Left ventricle myocardium superior (tissue), 1 donor: ENCODE results near the gene CRYBG2. TPM values are rescaled to one million over a fixed set of nuclear protein-coding genes. Genes with fewer than 3 reads are reported as not detected.
A peak's percentile ranks its signal among the peaks of the same experiment; 100 is the strongest.
"Not testable (repeated sequence)": the region's sequence is repeated elsewhere in the genome, so short reads cannot be mapped to it uniquely, and the experiment has no call there.

Experiments
- ATAC-seq: fragments of 200-7000 bp; cut with Tn5 transposase; one replicate; pipeline ENCODE4 v1.9.1; 2020; ENCODE audit warnings: mild to moderate bottlenecking, moderate library complexity
- DNase-seq: peaks from one replicate; pipeline ENCODE4 v3.0.0-alpha.2; 2020
- intact Hi-C: fragments of 100-400 bp; cut with micrococcal nuclease; formaldehyde crosslinking; loops from one replicate; pipeline ENCODE4 v1.11.0; 2022
- total RNA-seq: library from RNA; stranded (reverse); fragmentation: NEBNext Ultra II Directional; extraction: Animal tissue kit (Norgen Biotek cat#: 25700); gene quantifications from one replicate; pipeline ENCODE4 v1.2.1, GENCODE V29; 2021
- donor health status: DM: no; HTN: yes; CAD: no; lungs with severe emphysema.

The CRYBG2 gene
- total RNA-seq, 1 donor from 2014 or later, result not detected

DNA sequence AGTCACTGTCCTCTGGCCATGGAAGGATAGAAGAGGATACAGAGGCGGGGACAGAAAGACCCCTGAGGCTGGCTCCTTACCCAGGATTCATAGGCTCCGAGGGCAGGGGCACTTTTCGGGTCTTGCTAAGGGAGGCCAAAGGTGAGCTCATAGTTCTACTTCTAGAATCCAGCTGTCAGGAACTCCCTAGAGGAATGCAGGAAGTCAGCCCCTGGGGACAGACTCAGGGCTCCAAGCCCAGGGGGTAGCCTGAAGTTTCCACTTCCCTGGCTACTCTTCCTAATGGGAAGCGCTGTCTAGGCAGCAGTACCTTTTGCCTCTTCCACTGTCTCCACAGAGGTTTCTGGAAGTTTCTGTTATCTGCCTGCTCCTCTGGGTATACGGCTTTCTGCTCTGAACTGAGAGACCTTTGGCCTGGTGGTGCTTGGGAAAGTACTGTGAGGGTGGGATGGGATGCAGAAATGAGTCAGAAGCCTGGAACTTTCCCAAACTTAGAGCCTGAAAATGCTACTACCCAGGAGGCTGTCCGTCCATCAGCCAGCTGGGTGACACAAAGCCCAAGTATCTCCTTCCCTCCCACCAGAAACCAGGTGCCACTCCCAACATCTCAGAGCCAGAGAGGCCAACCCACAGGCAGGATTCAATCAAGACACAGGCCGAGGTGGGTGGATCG is 51.1 kb downstream of the CRYBG2 start:
- DNase-seq (peak; percentile 53), ATAC-seq (peak; percentile 61)
- intact Hi-C loops, result no loop called here

DNA sequence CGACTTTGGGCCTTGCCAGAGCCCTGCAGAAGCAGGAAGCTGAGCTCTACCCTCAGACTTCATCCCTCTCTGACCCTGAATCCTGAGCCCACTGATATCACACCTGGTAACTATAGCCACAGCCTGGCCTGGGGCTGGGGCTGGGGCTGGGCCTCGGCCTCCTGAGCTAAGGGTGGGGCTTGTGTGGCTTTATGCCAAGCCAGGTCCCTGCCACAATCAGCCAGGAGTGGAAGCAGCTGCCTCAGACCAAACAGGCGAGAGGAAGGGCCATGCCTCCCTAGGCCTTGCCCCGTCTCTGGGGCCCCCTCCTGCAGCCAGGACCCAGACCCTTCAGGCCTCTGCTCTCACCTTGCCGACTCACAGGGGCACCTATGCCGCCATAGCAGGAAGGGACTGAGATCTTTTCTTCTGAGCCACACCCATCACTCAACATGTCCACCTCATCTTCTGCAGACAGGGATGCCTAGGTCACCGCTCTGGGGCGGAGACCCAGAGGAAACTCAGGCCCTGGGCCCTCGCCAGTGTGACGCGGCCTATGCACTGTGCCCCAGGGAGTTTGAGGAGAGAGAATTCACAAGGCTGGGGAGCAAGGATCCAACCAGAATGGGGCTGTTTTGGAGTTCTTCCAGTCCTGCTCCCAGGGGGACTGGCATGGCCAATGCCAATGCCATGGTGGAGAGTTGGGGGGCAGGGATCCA is 53.2 kb downstream of the CRYBG2 start:
- intact Hi-C loops, result no loop called here
- no peak for DNase-seq
- no peak for ATAC-seq

DNA sequence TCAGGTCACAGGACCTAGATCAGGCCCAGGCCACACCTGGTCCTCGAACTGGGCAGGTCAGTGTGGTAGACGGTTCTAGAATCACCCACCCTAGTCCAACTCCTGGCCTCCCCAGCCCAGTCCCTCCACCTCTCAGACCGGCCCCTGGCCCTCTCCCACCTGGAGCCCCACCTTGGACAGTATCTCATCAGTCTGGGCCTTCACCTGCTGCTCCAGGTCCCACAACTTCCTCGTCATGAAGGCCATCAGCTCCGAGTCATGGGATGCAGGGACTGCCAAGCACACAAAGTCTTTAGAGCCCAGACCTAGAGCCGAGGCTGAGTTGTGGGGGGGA is 56.2 kb downstream of the CRYBG2 start:
- intact Hi-C loops, result no loop called here
- ATAC-seq (no peak), DNase-seq (no peak)

DNA sequence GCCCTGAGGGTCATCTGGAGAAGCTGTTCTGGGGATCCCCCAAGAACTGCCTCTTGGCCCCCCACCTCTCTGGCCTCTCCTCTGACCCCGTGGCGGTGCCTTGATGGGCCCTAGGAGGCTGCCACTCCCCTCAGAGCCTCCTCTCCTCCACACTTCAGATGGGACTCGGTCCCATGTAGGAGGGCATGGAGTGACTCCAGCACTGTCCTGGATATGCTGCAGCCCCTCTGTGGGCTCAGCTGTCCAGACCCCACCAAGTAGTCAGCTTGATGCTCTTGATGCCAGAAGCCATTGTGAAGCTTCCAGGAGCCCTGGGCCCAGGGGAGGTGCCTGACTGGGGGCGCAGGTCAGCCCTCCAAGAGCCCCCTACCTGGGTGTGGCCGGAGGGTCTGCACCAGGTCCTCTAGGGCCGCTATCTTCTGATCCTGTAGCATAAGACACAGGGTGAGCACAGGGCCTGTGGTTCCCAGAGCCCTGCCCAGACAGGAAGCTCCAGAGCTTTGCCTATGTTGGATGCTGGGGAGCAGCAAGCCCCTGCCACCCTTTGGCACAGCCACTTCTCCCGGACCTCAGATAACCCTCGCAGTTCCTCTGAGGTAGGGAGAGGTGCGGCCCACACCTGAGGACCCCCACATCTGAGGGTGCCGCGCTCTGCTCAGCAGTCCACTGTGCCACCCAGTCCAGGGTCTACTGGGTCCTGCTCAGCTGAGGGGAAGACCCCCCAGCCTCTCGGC is 56.7 kb downstream of the CRYBG2 start:
- no peak for DNase-seq
- intact Hi-C loops, result no loop called here
- no peak for ATAC-seq

DNA sequence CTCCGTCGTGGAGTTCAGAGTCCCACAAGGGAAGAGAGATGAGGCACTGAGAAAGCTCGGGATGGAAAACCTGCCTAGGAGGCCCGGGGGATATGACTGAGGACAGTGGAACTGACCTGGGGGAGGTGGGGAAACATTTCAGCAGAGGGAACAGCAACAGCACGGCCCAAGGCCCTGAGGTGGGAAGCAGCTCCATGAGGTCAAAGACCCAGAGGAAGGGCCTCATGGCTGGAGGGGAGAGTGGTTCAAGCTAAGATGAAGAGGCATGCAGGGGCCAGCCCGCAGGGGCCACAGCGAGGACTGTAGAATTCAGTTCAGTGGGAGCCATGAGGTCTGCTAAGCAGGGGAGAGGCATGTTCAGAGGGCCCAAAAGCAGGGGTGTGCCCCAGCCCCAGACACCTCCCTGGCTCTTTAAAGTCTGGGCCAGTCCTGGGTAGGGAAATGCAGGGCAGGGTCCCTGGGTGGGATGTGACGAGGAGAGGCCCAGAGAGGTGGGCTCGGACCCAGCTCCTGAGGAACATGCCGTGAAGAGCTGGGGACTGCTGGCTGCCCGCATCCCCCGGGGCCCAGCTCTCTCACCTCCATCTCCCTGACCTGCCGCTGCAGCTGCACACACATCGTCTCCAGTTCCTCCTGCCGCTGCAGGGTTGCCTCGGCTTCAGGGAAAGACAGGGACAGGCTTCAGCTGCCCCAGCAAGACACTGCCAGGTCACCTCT is 57.4 kb downstream of the CRYBG2 start:
- ATAC-seq (no peak), DNase-seq (no peak)
- intact Hi-C loops, result no loop called here

DNA sequence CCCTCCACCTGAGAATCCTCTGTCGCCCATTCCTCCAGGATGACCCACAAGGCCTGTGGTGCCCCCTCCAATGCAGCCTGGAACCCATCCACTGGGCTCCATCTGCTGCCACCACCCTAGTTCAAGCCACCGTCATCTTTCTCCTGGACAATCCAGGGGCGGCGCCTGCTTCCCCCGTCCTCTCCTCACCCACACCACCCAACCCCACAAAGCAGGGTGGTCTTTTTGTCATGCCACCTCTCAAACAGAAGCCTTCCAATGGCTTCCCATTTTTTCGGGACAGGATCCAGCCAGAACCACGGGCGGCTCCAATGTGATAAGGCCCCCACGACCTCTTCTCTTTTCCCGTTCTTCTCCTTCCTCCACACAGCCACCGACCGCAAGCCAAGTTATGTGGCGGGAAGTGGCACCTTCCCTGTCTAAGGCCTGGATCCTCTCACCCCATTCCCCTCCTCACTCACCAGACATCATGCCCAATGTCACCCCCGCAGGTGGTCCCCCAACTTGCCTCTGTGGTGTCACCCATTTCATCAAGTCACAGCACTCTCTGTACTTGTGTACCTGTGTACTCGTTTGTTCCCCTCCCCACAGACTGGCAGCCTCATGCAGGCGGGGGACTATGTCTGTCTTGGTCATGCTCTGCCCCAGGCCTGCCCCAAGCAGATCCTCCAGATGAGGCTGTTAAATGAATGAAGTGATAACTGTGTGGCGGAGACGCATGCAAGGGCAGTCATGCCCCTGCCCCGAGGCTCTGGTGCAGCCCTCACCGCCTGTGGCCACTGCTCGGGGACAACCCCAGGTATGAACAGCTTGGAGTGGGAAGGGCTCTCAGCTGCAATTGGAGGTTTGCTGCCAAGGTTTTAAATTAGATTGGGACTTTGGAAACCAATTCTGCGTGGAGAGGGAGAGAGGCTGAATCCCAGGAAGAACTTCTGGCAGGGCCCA is 58.5 kb downstream of the CRYBG2 start:
- intact Hi-C loops, result no loop called here
- no peak for ATAC-seq
- DNase-seq, result no peak

DNA sequence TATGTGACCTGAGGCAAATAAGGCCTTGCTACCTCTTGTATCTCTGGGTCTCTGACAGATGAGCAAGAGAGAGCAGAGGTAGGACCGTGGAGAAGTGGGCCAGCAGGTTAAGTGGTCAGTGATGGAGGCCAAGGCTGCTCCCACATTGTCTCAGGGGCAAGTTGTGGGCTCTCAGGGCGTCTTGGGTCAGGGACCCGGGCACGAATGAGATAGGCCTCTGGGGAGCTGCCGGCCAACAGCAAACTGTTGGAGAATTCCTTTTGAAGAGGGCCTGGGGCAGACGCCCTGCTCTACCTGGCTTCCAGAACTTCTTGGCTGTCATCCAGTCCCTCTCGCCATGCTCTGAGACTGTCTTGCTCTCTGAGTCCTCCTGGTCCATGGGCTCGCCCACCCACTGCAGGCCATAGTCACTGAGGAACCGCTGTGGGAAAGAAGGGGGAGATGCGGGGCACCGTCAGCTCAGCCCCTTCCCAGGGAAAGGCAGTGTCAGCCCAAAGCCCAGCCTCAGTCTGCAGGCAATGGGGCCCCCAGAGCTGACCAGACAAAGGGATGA is 59.9 kb downstream of the CRYBG2 start:
- ATAC-seq, result no peak
- no peak for DNase-seq
- intact Hi-C loops, result no loop called here

DNA sequence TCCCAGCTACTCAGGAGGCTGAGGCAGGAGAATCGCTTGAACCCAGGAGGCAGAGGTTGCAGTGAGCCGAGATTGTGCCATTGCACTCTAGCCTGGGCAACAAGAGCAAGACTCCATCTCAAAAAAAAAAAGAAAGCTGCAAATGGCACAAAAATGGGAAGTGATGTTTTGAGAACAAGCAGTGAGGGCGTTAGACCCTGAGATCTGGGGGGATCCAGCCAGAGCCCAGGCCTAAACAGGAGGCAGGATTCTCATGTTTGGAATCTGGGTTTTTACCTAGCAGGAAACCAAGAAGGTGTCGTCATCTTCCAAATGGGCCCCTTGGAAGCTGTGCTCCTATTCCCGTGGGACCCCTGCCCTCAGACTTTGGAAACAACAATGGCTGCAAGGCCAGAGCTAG is 61.2 kb downstream of the CRYBG2 start:
- ATAC-seq, DNase-seq, intact Hi-C loops: not testable (repeated sequence)

DNA sequence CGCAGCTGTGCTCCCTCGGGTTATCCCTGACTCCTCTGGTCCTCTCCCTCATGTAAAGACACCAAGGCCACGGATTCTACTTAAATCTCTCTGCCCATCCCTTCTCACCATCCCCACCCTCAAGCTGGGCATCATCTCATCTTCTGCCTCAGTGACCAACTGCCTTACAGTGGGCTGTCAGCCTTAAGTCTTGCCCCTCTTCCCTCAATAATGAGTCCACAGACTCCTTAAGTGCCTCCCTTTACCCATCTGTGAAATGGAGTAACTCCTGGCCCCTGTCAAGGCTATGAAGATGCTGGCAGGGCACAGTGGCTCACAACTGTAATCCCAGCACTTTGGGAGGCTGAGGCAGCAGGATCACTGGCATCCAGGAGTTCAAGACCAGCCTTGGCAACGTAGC is 62.0 kb downstream of the CRYBG2 start:
- ATAC-seq (no peak), DNase-seq (no peak)
- intact Hi-C loops, result no loop called here

DNA sequence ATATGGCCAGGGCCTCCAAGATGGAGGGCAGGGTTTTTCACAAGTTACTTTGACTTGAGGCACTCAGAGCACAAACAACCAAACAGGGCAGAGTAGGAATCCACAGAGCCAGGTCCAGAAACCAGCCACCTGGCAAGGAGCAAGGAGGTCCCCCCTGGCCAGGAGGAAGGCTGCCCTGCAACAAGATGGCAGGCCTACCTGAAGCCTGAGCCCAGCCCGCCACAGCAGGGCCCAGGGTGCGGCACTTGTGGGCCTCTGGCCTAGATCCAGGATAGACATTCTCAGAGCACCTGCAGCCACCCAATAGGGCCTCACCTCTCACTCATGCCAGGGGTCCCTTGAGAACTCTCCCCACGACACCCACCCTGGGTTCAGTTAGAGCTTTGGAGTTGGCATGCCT is 62.5 kb downstream of the CRYBG2 start:
- DNase-seq, result no peak
- ATAC-seq, result no peak
- intact Hi-C loops, result no loop called here

DNA sequence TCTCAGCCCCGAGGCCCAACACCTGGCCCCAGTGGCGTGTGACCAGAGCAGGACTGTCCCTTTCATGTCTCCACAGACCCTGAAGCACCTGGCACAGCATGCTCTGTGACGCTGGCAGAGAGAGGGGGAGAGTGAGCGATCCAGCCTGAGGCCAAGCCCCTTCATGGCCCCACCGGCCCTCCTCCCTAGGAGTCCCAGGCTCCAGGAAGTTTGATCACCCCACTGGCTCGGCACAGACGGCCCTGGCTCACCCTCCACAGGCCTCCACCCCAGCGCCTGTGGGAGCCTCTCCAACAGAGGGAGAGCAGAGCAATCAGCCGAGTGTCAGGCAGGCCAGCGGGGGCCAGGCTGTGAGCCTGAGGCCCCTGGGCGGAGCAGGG is 63.1 kb downstream of the CRYBG2 start:
- ATAC-seq (peak; percentile 11), DNase-seq (peak; percentile 59)
- intact Hi-C loops, result no loop called here

DNA sequence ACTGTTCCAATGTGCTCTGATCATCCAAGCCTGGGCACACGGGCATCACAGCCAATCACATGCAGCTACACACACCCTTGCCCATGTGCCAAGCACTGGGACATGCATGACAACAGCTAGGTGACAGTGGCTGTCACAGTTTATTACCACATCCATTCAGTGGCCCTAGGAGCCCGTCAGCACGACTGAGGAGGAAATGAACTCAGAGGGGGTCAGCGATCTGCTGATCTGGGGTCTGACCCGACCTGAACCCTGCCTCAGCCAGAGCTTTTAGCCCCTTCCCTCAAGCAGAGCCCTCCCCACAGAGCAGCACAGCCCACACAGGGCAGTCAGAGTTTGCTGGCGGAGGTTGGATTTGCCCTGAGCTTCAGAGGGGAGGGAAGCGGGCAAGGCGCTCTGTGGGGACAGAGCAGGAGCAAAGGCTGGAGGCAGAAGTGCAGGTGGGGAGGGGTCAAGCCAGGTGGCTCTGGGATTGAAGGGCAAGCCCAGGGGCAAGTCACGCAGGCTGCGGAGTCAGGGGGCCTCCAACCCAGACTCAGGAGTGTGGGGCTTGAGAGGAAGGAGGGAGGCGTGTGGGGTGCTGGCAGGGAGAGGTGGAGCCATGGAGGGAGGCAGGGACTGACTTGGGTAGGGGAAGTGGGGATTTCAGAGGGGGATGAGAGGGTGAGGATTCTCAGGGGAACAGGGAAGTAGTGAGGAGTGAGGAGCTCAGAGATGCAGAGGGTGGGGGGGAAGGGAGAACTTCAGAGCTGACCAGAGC is 63.6 kb downstream of the CRYBG2 start:
- ATAC-seq (peak; percentile 4), DNase-seq (no peak)
- intact Hi-C loops, result no loop called here

DNA sequence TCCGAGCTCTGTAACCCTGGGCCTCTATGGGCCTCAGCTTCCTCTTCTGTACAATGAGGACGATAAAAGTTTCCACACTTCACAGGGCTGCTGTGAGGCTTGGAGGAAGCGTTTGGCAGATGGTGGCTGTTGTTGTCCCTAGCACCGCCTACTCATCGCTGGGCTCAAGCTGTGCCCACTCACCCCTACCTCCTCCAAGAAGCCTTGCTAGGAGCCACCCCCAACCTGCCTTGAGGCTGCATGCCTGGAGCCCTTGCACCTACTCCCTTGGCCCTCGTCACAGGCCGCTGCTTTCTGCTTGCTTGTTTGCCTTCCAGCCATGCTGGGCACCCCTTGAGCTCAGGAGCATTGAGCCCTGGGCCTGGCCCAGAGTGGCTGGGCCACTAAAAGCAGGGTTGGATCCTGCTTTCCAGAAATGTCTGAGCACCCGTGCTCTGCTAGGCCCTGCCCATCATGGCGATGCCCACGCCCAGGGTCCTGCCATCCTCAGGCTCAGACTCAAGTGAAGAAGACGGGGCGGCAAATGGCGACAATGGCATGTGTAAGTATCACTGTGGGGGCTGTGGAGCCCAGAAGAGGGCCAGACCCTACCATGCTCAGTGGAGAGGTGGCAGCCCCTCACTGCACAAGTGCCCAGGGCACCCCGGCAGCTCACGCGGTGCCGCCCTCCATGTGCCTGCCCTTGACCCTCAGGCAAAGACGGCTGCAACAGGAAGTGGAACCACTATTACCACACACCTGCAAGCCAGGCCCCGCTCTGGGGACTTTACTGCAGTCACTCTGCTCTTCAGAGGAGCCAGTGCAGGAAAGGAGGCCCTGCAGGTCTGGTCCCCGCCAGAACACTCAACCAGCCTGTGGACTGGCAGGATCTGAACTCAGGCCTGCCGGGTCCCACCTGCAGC is 64.5 kb downstream of the CRYBG2 start:
- peak; percentile 8 for ATAC-seq
- intact Hi-C loops, result no loop called here

DNA sequence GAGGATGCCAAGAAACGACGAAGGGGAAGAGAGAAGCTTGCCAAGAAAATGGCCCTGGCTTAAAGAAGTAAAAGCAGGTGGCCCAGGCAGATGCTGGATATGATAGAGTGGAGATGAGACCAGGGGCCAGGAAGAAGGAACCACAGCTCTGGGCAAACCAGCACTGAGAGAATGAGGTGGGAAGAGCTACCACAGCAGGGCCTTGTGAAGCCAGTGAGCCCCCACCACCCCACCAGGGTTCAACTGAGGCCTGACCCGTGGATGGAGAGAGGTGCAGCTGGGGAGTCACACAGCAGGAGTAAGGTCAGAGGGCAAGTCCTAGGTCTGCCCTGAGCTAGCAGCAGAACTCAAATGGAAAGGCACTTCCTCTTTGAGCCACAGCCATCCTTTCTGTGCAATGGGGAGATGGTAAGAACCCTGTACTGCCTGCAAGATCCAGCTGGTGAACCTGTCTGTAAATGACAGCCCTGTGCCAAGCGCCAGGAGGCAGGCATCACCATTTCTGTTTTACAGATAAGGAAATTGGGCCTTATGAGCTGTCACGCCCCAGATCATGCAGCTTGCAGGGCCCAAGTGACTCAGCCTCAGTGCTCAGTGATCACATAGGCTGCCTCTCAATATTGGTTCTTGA is 65.5 kb downstream of the CRYBG2 start:
- DNase-seq (no peak), ATAC-seq (no peak)
- intact Hi-C loops, result no loop called here

More for the DNA sequence above, 64.5 kb downstream of the CRYBG2 start:
- DNase-seq, result peak; percentile 53

DNA sequence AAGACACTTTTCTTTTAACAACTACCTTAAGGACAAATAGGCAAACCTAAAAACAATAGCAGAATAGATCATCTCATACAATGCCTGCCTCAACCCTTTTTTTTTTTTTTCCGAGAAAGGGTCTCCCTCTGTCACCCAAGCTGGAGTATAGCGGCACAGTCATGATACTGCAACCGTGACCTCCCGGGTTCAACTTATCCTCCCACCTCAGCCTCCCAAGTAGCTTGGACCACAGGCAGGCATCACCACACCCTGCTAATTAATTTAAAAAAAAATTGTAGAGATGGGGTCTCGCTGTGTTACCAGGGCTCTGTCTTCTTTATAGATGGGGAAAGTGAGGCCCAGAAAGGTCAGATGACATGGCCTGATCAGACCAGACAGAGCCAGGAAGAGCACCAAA is 66.1 kb downstream of the CRYBG2 start:
- intact Hi-C loops, result no loop called here
- ATAC-seq (no peak), DNase-seq (no peak)

DNA sequence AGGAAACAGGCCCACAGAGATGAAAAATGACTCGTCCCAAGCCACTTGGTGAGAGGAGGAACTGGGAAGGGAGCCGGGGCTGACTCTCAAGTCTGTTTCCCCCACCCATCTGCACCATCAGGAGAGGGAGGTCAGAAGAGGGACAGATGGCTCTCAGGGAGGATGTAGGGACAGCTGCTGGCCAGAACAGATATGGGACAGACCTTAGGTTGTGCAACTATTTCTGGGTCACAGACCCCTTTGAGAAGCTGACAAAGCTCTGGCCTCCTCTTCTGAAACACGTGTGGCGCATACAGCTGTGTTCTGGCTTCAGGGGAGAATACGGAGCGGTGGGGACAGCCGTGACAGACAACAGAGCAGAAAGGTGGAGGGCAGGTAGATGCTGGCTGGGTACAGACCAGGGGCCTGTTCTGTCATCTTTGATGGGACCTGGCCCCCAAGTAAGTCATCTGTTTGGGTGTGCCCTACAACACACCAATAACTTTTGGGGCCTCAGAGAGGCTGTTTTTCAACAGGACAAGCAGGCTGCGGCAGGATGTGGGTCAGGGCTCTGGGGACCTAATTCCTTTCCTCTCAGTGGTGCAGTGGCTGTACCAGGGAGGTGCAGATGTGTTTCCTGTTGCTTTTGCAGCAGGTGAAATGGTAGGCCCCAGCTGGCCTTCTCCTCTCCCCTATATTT is 66.8 kb downstream of the CRYBG2 start:
- ATAC-seq (peak; percentile 73), DNase-seq (peak; percentile 73)
- intact Hi-C loops, result no loop called here
